Esophagus mucosa (tissue), 1 donor: Measurements from ENCODE around the gene HLCS. TPM values are rescaled to one million over a fixed set of nuclear protein-coding genes. Genes with fewer than 3 reads are reported as not detected.

ENCODE experiments used
- ATAC-seq: fragments of 200-7000 bp; cut with Tn5 transposase; one replicate; pipeline ENCODE4 v1.9.1; 2020
- total RNA-seq: library from RNA; stranded (reverse); gene quantifications from one replicate; pipeline ENCODE4 v1.2.4, GENCODE V29; 2023
- donor health status: DM: yes; HTN: yes; CAD: no.

Gene HLCS
- total RNA-seq, 1 donor from 2014 or later: 11.6 TPM

GRCh38 chr21:36881228-36881627, 85.2 kb downstream of the HLCS start:
- no peak for ATAC-seq

GRCh38 chr21:36879827-36880226, 86.6 kb downstream of the HLCS start:
- ATAC-seq: no peak

DNA sequence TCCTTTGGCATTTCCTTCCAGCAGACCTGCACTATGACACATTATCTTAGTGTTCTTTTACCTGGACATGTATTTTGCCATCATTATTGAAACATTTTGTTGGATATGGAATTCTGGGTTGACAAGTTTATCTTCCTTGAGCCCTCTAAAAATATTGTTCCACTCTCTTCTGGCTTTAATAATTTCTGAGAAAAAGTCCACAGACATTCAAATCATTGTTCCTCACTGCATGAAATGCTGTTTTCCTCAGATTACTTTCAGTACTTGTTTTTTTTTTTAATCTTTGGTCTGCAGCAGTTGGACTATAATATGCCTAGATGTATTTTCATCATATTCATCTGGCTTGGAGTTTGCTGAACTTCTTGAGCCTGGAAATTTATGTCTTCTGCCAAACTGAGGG, 88.7 kb downstream of the HLCS start:
- ATAC-seq: no peak

GRCh38 chr21:36874665-36875064, 91.8 kb downstream of the HLCS start:
- peak; percentile 15 for ATAC-seq

- no peak for ATAC-seq
Measured at GRCh38 chr21:36873513-36873912, 93.0 kb downstream of the HLCS start.

DNA sequence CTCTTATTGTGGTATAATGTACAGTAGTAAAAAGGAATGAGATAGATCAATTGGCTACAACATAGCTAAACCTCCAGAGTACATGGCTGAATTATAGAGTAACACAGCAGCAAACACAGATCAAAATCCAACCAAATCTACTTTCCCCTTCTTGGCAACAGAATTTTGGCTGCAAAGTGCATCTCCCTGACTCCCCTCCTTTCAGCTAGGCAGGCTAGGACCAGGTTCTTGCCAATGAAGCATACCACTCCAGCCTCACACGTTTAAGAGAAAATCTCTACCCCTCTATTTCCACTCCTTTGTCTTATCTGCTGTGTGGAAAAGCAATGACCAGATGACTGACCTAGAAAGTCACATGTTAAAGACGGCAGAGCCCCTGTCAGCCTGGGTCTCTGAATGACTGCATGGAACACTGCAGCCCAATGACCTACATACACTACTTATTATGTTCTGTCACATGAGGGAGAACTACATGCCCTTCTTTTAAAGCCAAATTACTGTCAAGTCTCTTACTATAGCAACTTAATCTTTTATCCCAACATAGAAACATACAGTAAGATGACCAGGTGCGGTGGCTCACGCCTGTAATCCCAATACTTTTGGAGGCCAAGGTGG, 99.1 kb downstream of the HLCS start:
- ATAC-seq: no peak

GRCh38 chr21:36866419-36866818, 100.0 kb downstream of the HLCS start:
- ATAC-seq: no peak

DNA sequence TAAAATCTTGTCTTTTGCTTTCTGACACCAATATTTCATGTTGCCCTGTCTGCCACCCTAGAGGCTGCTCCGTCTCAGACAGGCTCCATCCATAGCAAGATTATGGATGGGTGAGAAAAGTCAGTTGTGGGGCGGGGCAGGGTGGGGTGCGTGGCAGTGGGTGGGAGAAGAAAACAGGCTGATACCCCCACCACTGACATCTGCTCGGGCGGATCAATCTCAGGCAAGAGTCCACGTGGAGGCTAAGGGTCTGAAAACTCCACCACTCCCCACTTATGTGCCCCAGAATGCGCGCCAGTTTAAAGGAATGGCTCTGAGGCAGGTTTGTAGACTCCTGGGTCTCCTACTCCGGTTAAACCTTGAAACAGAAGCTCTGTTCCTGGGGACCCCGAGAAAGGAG, 101.5 kb downstream of the HLCS start:
- no peak for ATAC-seq

DNA sequence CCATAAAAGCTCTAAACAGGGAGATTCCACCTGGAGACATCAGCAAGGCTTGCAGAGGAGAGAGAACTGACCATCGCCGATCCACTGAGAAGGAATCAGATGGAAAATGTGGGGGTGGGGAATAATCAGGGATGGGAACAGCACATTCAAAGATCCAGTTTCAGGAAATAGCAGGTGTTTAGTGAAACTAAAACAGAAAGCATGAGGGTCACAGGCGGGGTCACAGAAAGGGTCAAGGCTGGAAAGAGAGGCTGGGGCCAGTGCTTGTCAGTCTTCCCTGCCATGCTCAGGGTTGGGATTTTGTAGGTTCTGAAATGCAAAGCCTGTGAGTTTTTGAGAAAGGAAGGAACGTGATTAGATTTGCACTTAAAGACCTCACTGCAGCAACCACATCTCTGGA, 103.2 kb downstream of the HLCS start:
- ATAC-seq: no peak

DNA sequence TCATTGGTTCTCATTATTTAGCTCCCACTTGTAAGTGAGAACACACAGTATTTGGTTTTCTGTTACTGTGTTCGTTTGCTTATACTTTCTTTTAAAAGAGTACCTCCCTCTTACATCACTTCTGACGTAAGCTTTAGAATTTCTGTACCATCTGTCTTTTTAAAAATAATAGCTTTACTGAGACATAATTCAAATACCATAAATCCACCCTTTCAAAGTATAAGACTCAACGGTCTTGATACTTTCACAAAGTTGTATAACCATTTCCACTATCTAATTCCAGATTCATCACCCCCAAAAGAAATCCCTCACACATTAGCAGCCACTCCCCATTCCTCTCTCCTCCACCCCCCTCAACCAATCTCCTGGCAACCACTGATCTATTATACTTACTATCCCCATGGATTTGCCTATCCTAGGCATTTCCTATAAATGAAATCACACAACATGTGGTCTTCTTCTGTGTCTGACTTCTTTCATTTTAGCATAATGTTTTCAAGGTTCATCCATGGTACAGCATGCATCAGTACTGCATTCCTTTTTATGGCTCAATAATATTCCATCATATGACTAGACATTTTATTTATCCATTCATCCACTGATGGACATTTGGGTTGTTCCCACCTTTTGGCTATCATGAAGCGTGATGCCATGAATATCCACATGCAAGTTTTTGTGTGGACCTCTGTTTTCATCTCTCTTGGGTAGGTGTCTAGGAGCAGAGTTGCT, 104.7 kb downstream of the HLCS start:
- no peak for ATAC-seq

DNA sequence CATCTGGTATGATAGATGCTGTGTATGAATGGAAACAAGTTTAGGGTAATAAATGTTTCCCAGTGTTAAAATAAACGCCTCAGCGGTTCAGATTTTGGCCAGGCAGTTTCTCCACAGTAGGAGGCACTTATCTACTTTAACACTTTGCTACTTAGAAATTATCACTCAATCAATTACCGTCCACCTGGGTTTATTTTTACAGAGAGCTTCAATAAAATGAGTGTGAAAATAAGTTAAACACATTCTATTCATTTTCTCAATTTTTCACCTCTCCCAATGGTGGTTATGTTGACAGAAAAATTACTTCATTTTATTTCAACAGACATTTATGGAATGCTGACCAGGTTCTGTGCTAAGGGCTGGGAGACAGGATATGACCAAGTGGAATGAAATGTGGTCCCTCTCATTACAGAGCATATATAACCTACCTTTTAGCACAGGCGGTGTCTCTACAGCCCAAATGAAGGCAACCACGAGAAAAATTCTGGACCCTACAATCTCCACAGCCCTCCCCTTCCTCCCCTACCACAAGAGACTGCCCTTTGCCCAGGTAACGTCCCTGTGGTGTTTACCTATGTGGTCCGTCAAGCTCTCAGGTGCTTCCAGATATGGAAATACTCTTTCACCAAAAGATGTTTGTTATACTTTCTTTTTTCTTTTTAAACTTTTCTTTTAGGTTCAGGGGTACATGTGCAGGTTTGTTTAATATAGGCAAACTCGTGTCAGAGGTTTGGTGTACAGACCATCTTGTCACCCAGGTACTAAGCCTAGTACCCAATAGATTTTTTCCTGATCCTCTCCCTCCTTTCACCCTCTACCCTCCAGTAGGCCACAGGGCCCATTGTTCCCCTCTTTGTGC, 105.5 kb downstream of the HLCS start:
- no peak for ATAC-seq

GRCh38 chr21:36859744-36860501, 106.5 kb downstream of the HLCS start:
- peak; percentile 95 for ATAC-seq

DNA sequence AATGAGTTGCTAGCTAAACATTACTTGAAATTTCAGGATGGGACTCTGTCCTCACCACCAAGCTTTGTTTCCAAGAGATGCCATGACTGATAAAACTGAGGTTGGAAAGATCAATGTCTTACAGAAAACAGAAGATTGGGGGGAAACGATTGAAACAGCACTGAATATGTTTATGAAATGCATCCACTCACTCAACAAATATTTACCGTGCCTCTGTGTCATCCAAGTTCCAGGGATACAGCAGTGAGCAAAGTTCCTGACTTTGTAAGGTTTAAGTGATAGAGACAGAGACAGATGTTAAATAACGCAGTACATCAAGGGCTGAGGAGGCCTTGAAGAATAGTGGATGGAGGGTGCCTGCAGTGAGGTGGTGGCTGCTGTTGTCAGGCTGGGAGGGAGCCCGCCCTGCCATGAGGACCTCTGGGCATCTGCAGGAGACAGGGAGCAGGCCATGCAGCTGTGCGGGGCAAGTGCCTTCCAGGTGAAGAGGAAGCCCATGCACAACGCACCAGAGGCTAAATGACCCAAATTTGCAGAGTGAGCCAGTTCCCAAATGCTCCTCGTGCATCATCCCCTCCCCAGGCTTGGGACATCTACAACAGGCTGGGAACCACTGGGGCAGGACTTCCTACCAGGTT, 108.0 kb downstream of the HLCS start:
- no peak for ATAC-seq

DNA sequence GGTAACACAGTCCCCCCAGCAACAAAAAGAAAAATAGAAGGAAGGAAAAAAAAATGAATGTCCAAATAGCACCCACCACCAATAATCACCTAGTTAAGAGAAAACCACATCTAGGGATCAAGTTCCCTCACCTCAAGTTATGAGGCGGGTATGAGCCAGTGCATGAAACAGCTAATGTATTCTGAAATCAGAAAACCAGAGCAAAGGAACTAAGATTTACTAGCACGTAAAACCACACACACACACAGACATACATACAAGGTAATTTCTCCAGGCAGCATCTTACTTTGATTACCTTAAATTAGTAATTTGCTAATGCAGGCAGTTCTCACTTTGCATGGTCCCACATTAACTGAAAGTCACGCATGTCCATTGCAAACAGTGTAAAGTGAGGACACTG, 109.8 kb downstream of the HLCS start:
- ATAC-seq: no peak

- ATAC-seq: peak; percentile 15
Measured at GRCh38 chr21:36854391-36854790, 112.1 kb downstream of the HLCS start.

- no peak for ATAC-seq
Measured at GRCh38 chr21:36852864-36853263, 113.6 kb downstream of the HLCS start.

- ATAC-seq: no peak
Measured at GRCh38 chr21:36852293-36852692, 114.2 kb downstream of the HLCS start.

DNA sequence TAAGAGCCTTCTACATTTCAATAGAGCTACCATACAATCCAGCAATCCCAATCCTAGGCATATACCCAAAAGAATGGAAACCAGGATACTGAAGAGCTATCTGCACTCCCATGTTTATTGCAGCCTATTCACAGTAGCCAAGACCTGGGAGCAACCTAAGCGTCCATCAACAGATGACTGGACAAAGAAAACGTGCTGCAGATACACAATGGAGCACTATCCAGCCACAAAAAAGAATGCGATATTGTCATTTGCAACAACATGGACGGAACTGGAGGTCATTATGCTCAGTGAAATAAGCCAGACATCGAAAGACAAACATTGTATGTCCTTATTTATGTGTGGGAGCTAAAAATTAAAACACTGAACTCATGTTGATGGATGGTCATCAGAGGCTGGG, 115.3 kb downstream of the HLCS start:
- no peak for ATAC-seq

- no peak for ATAC-seq
Measured at GRCh38 chr21:36850372-36850771, 116.1 kb downstream of the HLCS start.

DNA sequence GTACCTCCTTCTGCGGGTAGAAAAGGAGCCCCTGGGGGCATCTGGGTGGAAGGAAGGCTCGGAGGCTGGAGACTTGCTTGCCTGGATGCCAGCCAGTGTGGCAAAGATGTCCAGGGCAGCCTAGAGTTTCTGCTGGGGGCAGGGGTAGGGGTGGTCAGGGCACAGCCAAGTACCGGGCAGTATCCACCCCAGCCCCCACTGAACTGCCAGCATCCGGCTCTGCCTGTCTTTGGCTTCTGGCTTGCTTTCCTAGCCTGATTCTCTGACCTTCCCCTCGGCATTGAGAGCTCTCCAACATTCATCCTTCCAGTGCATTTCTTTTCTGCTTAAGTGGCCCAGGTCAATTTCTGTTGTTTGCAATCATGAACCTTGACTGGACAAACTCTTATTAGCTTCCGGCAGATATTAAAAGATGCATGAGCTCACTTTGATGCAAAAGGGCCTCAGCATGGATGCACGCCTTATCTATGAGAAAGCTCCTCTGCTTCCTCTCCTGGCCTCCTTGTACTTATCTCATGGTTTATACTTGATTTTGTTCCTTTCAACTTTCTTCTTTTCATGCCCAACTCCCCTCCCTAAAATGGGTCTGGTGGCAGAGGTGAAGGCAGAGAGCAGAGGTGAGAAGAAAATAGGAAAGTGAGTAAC, 116.9 kb downstream of the HLCS start:
- ATAC-seq: no peak

DNA sequence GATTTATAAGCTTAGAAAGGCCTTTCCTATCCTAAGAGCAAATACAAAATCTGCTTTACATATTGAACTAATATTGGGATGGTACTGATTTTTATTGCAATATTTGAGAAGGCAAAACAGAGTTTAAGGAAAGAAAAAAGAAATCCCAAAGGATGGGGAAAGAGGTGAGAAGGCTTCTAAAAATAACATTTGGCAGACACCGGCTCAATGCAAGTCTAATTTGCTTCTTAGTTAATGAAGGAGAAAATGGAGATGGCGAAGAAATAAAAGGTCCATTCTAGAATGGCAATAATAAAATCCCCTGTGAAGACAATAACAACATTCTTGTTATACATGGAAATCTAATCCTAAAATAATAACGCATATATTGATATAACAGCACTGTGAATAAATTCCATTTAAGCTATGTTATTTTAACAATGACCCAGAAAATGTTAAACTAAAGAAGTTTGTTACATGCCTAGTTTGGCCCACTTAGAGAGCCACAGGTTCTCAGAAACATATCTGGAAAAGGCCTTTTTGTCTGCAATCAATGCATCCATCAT, 117.7 kb downstream of the HLCS start:
- ATAC-seq: no peak

- ATAC-seq: peak; percentile 86
Measured at GRCh38 chr21:36847189-36847588, 119.3 kb downstream of the HLCS start.
